GM23248 (cell line): ENCODE results near the gene MVB12B.

Source experiments
- EZH2 ChIP-seq: fragments of 200-600 bp; sonication (generic); IDR thresholded peaks from 2 replicates; pipeline ENCODE4 v1.6.1; 2018; ENCODE audit warnings: antibody characterized with exemption, mild to moderate bottlenecking; ENCODE audit not compliant: insufficient read depth, poor library complexity, severe bottlenecking
- EZH2phosphoT487 ChIP-seq: fragments of 200-600 bp; sonication (generic); IDR thresholded peaks from 2 replicates; pipeline ENCODE4 v1.6.1; 2018; ENCODE audit warnings: antibody characterized with exemption, moderate library complexity, mild to moderate bottlenecking, low read depth; ENCODE audit not compliant: insufficient read depth

GRCh38 chr9:126437268-126437666 is 110.6 kb downstream of the MVB12B start:
- TF ChIP-seq EZH2, result no peak
- TF ChIP-seq EZH2phosphoT487, result no peak
